Ishikawa (cell line): ENCODE data around the gene AKAP9.

Source experiments
- CEBPB ChIP-seq: IDR thresholded peaks from 2 replicates; pipeline ENCODE4 v1.6.1; 2012
- EP300 ChIP-seq: IDR thresholded peaks from 2 replicates; pipeline ENCODE4 v1.6.1; 2012; ENCODE audit warnings: borderline replicate concordance
- NFIC ChIP-seq: IDR thresholded peaks from 2 replicates; pipeline ENCODE4 v1.6.1; 2012
- RAD21 ChIP-seq: IDR thresholded peaks from 2 replicates; pipeline ENCODE4 v1.6.1; 2012; ENCODE audit warnings: low read depth
- TAF1 ChIP-seq: IDR thresholded peaks from 2 replicates; pipeline ENCODE4 v1.6.1; 2012; ENCODE audit warnings: low read depth, mild to moderate bottlenecking
- TEAD4 ChIP-seq: IDR thresholded peaks from 2 replicates; pipeline ENCODE4 v1.6.1; 2012
- YY1 ChIP-seq: IDR thresholded peaks from 2 replicates; pipeline ENCODE4 v1.6.1; 2012; ENCODE audit warnings: low read depth
- ZBTB7A ChIP-seq: IDR thresholded peaks from 2 replicates; pipeline ENCODE4 v1.6.1; 2012; ENCODE audit warnings: low read depth
- TF ChIP-seq, protein P1 (sequence below): IDR thresholded peaks from 2 replicates; pipeline ENCODE4 v1.6.1; 2012; ENCODE audit warnings: low read depth, mild to moderate bottlenecking
- TF ChIP-seq, protein P2 (sequence below): IDR thresholded peaks from 2 replicates; pipeline ENCODE4 v1.6.1; 2012
- TF ChIP-seq, protein P3 (sequence below): IDR thresholded peaks from 2 replicates; pipeline ENCODE4 v1.6.1; 2012

DNA sequence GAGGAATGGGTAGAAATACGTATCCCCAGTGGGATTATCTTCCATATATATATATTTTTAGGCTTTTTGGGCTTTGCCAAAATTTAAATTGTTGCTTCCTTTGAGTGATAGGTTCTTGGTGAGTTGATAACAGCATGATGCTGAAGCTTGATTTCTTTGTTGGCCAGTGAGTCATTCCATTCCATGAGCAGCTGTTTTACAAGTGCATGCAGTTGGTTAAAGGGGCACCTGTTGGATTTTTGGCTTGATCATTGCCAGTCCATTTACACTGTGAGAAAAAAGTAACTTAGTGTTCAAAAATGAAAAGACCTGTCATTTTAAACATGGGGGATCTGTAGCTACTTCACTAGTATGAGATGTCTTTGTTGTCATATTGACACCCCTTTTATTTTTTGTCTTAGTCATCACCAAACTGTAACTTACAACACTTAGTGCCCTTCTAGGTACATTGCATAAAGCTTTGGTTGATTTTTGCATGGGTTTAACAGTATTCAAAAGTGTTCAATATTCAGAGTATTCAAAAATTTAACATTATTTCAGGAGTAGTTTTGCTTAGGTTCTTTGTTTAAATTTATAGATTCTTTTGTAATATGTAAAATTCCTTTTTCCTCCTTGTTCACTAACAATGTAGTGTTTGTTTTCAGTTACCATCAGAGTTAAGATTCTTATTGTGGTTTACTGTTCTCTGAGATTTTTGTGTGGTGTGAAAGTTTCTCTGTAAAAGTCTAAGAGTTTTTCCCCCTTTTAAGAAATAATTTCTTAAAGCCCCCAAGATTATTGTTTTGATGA, 8.8 kb downstream of the AKAP9 start:
- TF ChIP-seq TAF1, result no peak
- TF ChIP-seq NFIC, result no peak
- no peak for TF ChIP-seq CEBPB
- no peak for TF ChIP-seq ZBTB7A
- TF ChIP-seq EP300, result no peak
- TF ChIP-seq, protein P1, sequence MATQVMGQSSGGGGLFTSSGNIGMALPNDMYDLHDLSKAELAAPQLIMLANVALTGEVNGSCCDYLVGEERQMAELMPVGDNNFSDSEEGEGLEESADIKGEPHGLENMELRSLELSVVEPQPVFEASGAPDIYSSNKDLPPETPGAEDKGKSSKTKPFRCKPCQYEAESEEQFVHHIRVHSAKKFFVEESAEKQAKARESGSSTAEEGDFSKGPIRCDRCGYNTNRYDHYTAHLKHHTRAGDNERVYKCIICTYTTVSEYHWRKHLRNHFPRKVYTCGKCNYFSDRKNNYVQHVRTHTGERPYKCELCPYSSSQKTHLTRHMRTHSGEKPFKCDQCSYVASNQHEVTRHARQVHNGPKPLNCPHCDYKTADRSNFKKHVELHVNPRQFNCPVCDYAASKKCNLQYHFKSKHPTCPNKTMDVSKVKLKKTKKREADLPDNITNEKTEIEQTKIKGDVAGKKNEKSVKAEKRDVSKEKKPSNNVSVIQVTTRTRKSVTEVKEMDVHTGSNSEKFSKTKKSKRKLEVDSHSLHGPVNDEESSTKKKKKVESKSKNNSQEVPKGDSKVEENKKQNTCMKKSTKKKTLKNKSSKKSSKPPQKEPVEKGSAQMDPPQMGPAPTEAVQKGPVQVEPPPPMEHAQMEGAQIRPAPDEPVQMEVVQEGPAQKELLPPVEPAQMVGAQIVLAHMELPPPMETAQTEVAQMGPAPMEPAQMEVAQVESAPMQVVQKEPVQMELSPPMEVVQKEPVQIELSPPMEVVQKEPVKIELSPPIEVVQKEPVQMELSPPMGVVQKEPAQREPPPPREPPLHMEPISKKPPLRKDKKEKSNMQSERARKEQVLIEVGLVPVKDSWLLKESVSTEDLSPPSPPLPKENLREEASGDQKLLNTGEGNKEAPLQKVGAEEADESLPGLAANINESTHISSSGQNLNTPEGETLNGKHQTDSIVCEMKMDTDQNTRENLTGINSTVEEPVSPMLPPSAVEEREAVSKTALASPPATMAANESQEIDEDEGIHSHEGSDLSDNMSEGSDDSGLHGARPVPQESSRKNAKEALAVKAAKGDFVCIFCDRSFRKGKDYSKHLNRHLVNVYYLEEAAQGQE, result no peak
- TF ChIP-seq TEAD4, result no peak
- no peak for TF ChIP-seq YY1
- TF ChIP-seq, protein P2, sequence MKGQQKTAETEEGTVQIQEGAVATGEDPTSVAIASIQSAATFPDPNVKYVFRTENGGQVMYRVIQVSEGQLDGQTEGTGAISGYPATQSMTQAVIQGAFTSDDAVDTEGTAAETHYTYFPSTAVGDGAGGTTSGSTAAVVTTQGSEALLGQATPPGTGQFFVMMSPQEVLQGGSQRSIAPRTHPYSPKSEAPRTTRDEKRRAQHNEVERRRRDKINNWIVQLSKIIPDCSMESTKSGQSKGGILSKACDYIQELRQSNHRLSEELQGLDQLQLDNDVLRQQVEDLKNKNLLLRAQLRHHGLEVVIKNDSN, result no peak
- TF ChIP-seq, protein P3, sequence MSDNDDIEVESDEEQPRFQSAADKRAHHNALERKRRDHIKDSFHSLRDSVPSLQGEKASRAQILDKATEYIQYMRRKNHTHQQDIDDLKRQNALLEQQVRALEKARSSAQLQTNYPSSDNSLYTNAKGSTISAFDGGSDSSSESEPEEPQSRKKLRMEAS, result no peak
- no peak for TF ChIP-seq RAD21
